Uterus (tissue), 2 donors: ENCODE measurements around the gene SLAMF8.

Experiments used
- CTCF ChIP-seq, 4 experiments: fragments of 200-600 bp in 2 of 4; fragments of 450-650 bp in 2 of 4; sonication (generic) in 2 of 4; IDR thresholded peaks; one replicate each; pipeline ENCODE4 v1.5.1; 2016 to 2019; ENCODE audit warnings: antibody characterized with exemption in 4 of 4, mild to moderate bottlenecking in 2 of 4, moderate library complexity in 1 of 4
- POLR2A ChIP-seq, 2 donors: fragments of 450-650 bp; IDR thresholded peaks; one replicate each; pipeline ENCODE4 v1.6.1; 2016; ENCODE audit warnings: antibody characterized with exemption in 2 of 2, mild to moderate bottlenecking in 1 of 2, moderate library complexity in 1 of 2

- TF ChIP-seq CTCF (IDR thresholded peaks at IDR 0.05) (peak; percentile 92 to 97 (median 94)), POLR2A (IDR thresholded peaks at IDR 0.05) (peak; percentile 57 to 84)
These were observed 45.8 kb upstream of the SLAMF8 start, which contains the start of gene DUSP23 for GRCh38 chr1:159780583-159781582.
